Measurements from ENCODE around the gene CMBL. TPM values are rescaled to one million over a fixed set of nuclear protein-coding genes. Genes with fewer than 3 reads are reported as not detected.

CMBL gene
- total and polyA plus RNA-seq, 2 of the 13 experiments (the other 11 are each of a cell fraction or from before 2014, with no cell fraction given): 11.5 to 17.0 TPM

DNA sequence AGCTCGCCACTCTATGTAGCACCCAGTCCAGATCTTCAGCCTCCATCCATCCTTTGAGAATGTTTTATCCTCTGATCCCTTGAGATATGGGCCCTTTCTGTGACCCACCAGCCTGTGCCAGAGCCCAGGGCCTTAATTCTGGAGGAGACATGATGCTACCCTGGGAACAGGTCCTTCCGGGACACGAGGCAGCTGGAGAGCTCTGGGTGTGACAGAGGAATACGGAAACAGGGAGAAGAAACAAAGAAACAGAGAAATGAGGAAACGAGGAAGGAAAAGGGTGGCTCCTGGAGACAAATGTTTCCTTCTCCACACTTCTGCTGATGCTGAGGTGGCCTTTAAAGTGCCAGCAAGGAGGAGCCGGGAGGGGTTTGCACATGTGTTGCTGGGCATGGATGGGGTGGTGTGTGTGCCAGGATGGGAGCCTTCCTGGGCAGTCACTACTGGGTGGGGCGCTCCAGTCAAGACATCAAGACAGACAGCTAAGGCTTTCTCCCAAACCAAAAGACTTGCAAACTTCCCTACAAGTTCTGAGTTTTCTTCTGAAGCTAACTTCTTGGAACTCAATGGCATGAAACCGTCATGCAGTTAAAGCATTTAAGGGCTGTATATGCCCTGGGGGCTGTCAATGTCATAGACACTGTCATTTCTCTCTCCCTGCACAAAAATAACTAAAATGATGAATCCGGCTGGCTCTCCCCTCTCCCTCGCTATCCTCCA, 23.0 kb upstream of the CMBL start (continued):
- TF ChIP-seq, protein P1, sequence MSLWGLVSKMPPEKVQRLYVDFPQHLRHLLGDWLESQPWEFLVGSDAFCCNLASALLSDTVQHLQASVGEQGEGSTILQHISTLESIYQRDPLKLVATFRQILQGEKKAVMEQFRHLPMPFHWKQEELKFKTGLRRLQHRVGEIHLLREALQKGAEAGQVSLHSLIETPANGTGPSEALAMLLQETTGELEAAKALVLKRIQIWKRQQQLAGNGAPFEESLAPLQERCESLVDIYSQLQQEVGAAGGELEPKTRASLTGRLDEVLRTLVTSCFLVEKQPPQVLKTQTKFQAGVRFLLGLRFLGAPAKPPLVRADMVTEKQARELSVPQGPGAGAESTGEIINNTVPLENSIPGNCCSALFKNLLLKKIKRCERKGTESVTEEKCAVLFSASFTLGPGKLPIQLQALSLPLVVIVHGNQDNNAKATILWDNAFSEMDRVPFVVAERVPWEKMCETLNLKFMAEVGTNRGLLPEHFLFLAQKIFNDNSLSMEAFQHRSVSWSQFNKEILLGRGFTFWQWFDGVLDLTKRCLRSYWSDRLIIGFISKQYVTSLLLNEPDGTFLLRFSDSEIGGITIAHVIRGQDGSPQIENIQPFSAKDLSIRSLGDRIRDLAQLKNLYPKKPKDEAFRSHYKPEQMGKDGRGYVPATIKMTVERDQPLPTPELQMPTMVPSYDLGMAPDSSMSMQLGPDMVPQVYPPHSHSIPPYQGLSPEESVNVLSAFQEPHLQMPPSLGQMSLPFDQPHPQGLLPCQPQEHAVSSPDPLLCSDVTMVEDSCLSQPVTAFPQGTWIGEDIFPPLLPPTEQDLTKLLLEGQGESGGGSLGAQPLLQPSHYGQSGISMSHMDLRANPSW (CRISPR knock-in tag; IDR thresholded peaks at IDR 0.05; ENCODE audit: borderline replicate concordance): no peak
- TF ChIP-seq RXRA (CRISPR knock-in tag; IDR thresholded peaks at IDR 0.05): no peak
- TF ChIP-seq ZC3H13 (CRISPR knock-in tag; IDR thresholded peaks at IDR 0.05): no peak
- no peak for TF ChIP-seq ZNF703 (CRISPR knock-in tag; IDR thresholded peaks at IDR 0.05; ENCODE audit: borderline replicate concordance)

DNA sequence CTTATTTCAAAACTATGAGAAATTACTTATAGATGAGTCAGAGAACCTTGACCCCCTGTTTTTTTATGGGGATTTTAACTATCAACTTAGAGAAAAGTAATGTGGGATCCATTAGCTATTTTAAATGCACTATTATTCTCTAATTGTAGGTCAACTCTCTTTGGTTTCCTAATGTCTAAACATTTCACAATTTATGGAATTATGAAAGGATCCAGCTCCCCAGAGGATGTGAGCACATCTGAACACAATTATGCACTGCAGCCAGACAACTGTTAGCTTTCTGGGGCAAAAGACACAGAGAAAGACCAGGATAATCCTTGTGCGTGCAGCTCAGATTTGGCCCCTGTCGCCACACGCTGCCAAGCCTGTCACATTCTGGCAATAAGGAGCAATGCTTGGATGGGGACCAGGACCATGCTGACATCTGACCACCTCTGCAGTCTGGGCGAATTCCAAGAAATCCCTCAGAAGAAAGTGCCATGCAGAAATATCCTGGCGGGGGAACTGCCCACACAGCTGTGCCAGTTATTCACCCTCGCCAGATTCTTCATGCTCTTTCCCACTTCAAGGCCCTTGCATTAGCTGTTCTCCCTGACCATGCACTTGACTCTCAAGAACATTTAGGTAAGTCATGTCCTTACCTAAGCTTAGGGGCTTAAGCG, 22.2 kb upstream of the CMBL start:
- no peak for ATAC-seq
- in situ Hi-C loops (cut with HindIII; ENCODE audit: extremely low pct_ligation_motif_present, low pct_unique_long_range_greater_than_20kb): no loop called here
- CTCF ChIA-PET (ENCODE audit: low intra/inter-chr PET ratio, low total read pairs): no interaction called here
- no peak for TF ChIP-seq ZFP36L2 (CRISPR knock-in tag; IDR thresholded peaks at IDR 0.05)
- no peak for TF ChIP-seq ZNF557 (CRISPR knock-in tag; IDR thresholded peaks at IDR 0.05)
- TF ChIP-seq SNRNP70 (IDR thresholded peaks at IDR 0.05; ENCODE audit: low read depth, low read length): no peak
- no peak for TF ChIP-seq ZNF607 (CRISPR knock-in tag; IDR thresholded peaks at IDR 0.05; ENCODE audit: borderline replicate concordance)
- Histone ChIP-seq H3K27me3 (ENCODE audit: control insufficient read depth in 1 of 2, insufficient read depth in 2 of 2, low read length in 2 of 2) (peaks cover 0 to 11% of the 10 kb centered on the region in 2 experiments; a peak in 1 of 5 replicates), H3K36me3 (replicated peaks in 1 of 2; ENCODE audit: control insufficient read depth in 1 of 2, insufficient read depth in 2 of 2, low read length in 2 of 2) (no peaks in the 10 kb centered on the region), H3K4me3 (replicated peaks in 1 of 3; ENCODE audit: insufficient read depth in 1 of 3, low read depth in 2 of 3, low read length in 3 of 3) (no peak overlapping the region), H3K79me2 (ENCODE audit: insufficient read depth, low read length) (no peaks in the 10 kb centered on the region), H3K9me3 (ENCODE audit: low read length) (no peaks in the 10 kb centered on the region), H2AFZ (ENCODE audit: low read length) (no peak overlapping the region), H4K20me1 (ENCODE audit: insufficient read depth, low read length) (no peaks in the 10 kb centered on the region), H3K4me2 (ENCODE audit: low read depth, low read length) (no peak overlapping the region), H3K27ac (ENCODE audit: extremely low read length, insufficient read depth, low read length) (no peak overlapping the region), H3K4me1 (ENCODE audit: insufficient read depth, low read length) (peaks cover 39% of the 10 kb centered on the region), H3K9ac (ENCODE audit: insufficient read depth, low read depth, low read length) (no peak overlapping the region)
- intact Hi-C loops (cut with micrococcal nuclease; ENCODE audit: unreplicated experiment): no loop called here
- no TSS peak for BruUV-seq (replicated peaks)
- 57% methylated on average over 7 of the region's 7 CpGs for WGBS (ENCODE audit: low lambda C conversion rate)
- FAIRE-seq: no peak
- no peak for DNase-seq (ENCODE audit: low spot score)
- POLR2A ChIA-PET: interaction anchor here (1.8 kb wide), 1 partner anchor 23 kb away, joined by 9 read pairs; the partner anchor contains the start of gene MARCHF6

All from HepG2 (cell line).